Loucy (cell line): Measurements from ENCODE around the gene PDE8B.

ENCODE experiments used
- H2AFZ ChIP-seq: fragments of 200-600 bp; sonication (generic); 2 replicates; pipeline ENCODE4 v1.6.0; 2016; ENCODE audit warnings: antibody characterized with exemption, mild to moderate bottlenecking, low read length, moderate library complexity
- H3F3A ChIP-seq: fragments of 200-600 bp; 2 replicates; pipeline ENCODE4 v1.6.0; 2016; ENCODE audit warnings: antibody characterized with exemption, low read depth, mild to moderate bottlenecking
- H3K27me3 ChIP-seq: fragments of 200-600 bp; sonication (generic); 2 replicates; pipeline ENCODE4 v1.6.1; 2014; ENCODE audit warnings: low read length, mild to moderate bottlenecking; ENCODE audit not compliant: insufficient read depth, poor library complexity, severe bottlenecking
- H3K36me3 ChIP-seq: fragments of 200-600 bp; sonication (generic); 2 replicates; pipeline ENCODE4 v1.6.1; 2016; ENCODE audit warnings: low read length; ENCODE audit not compliant: insufficient read depth
- H3K4me1 ChIP-seq: fragments of 200-600 bp; sonication (generic); 2 replicates; pipeline ENCODE4 v1.5.1; 2014; ENCODE audit warnings: low read length, mild to moderate bottlenecking; ENCODE audit not compliant: insufficient read depth, poor library complexity, severe bottlenecking
- H3K4me2 ChIP-seq: fragments of 200-600 bp; sonication (generic); 2 replicates; pipeline ENCODE4 v1.6.0; 2014; ENCODE audit warnings: antibody characterized with exemption, low read length, low read depth, mild to moderate bottlenecking; ENCODE audit not compliant: poor library complexity, severe bottlenecking
- H3K4me3 ChIP-seq: fragments of 200-600 bp; sonication (generic); 2 replicates; pipeline ENCODE4 v1.5.1; 2014; ENCODE audit warnings: low read length, mild to moderate bottlenecking, mixed read lengths; ENCODE audit not compliant: poor library complexity, severe bottlenecking
- H3K79me2 ChIP-seq: fragments of 200-600 bp; sonication (generic); 2 replicates; pipeline ENCODE4 v1.6.1; 2014; ENCODE audit warnings: low read length; ENCODE audit not compliant: insufficient read depth
- H3K9ac ChIP-seq: fragments of 200-600 bp; sonication (generic); 2 replicates; pipeline ENCODE4 v1.6.0; 2014; ENCODE audit warnings: mild to moderate bottlenecking, low read depth, low read length, moderate library complexity; ENCODE audit not compliant: poor library complexity, severe bottlenecking
- H3K9me2 ChIP-seq: fragments of 200-600 bp; sonication (generic); replicated peaks from 2 replicates; pipeline ENCODE4 v1.6.1; 2016; ENCODE audit warnings: low read depth, low read length, mixed read lengths
- H3K9me3 ChIP-seq: fragments of 200-600 bp; sonication (generic); 2 replicates; pipeline ENCODE4 v1.6.1; 2014; ENCODE audit warnings: mild to moderate bottlenecking, antibody characterized with exemption, low read length, low read depth; ENCODE audit not compliant: insufficient read depth
- H4K20me1 ChIP-seq: fragments of 200-600 bp; sonication (generic); 2 replicates; pipeline ENCODE4 v1.6.0; 2014; ENCODE audit warnings: antibody characterized with exemption, low read length, mild to moderate bottlenecking; ENCODE audit not compliant: insufficient read depth, poor library complexity, severe bottlenecking
- EZH2phosphoT487 ChIP-seq: fragments of 200-600 bp; IDR thresholded peaks from 2 replicates; pipeline ENCODE4 v1.6.1; 2018; ENCODE audit warnings: antibody characterized with exemption, mild to moderate bottlenecking, moderate library complexity, borderline replicate concordance
- TF ChIP-seq, protein P1 (sequence below): fragments of 200-600 bp; sonication (generic); conservative IDR thresholded peaks from 2 replicates; pipeline ENCODE4 v1.5.1; 2014; ENCODE audit warnings: mild to moderate bottlenecking, antibody characterized with exemption, low read length

Gene PDE8B

GRCh38 chr5:77210964-77211690 lies 647 bp downstream of the PDE8B start:
- Histone ChIP-seq H3K4me1 (no peaks in the 10 kb centered on the region), H2AFZ (no peak overlapping the region), H4K20me1 (no peaks in the 10 kb centered on the region), H3K9ac (no peak overlapping the region), H3K36me3 (no peaks in the 10 kb centered on the region), H3F3A (no peaks in the 10 kb centered on the region), H3K4me2 (no peak overlapping the region), H3K27me3 (no peaks in the 10 kb centered on the region), H3K9me3 (no peaks in the 10 kb centered on the region), H3K79me2 (no peaks in the 10 kb centered on the region), H3K9me2 (no peaks in the 10 kb centered on the region), H3K4me3 (no peak overlapping the region)
- TF ChIP-seq, protein P1, sequence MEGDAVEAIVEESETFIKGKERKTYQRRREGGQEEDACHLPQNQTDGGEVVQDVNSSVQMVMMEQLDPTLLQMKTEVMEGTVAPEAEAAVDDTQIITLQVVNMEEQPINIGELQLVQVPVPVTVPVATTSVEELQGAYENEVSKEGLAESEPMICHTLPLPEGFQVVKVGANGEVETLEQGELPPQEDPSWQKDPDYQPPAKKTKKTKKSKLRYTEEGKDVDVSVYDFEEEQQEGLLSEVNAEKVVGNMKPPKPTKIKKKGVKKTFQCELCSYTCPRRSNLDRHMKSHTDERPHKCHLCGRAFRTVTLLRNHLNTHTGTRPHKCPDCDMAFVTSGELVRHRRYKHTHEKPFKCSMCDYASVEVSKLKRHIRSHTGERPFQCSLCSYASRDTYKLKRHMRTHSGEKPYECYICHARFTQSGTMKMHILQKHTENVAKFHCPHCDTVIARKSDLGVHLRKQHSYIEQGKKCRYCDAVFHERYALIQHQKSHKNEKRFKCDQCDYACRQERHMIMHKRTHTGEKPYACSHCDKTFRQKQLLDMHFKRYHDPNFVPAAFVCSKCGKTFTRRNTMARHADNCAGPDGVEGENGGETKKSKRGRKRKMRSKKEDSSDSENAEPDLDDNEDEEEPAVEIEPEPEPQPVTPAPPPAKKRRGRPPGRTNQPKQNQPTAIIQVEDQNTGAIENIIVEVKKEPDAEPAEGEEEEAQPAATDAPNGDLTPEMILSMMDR, result no peak
- TF ChIP-seq EZH2phosphoT487, result no peak

- Histone ChIP-seq H3K27me3 (no peaks in the 10 kb centered on the region), H3K4me1 (no peaks in the 10 kb centered on the region), H3K9ac (no peak overlapping the region), H4K20me1 (no peaks in the 10 kb centered on the region), H3K79me2 (no peaks in the 10 kb centered on the region), H3K9me3 (no peaks in the 10 kb centered on the region), H3K4me2 (no peak overlapping the region), H3K36me3 (no peaks in the 10 kb centered on the region), H3F3A (no peaks in the 10 kb centered on the region), H2AFZ (no peak overlapping the region), H3K9me2 (no peaks in the 10 kb centered on the region), H3K4me3 (no peak overlapping the region)
- no peak for TF ChIP-seq EZH2phosphoT487
- TF ChIP-seq, protein P1, result no peak
Measured at GRCh38 chr5:77211691-77212047, 1.2 kb downstream of the PDE8B start.

DNA sequence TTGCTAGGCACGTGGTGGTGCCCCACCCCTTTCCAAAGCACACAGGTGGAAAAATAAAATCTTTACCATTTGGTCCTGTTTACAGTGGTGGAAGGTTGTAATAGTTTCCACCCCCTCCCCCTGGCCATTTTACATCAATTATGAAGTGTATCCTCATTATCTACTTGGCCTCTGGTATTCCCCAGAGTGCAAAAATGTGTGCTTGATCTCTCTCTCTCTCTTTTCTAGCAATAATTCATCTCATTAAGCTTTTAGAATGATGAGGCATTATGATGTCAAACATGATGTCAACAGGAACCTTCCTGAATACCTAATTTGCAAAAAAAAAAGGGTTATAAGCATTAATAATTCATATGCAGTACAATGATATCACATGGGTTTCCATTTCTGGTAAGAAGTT lies 3.1 kb downstream of the PDE8B start:
- H3K36me3 ChIP-seq, result no peaks in the 10 kb centered on the region
- no peaks in the 10 kb centered on the region for H3K9me2 ChIP-seq
- no peak overlapping the region for H3K4me2 ChIP-seq
- no peaks in the 10 kb centered on the region for H3K4me1 ChIP-seq
- no peak overlapping the region for H3K4me3 ChIP-seq
- no peaks in the 10 kb centered on the region for H3F3A ChIP-seq
- no peak overlapping the region for H3K9ac ChIP-seq
- H3K9me3 ChIP-seq, result no peaks in the 10 kb centered on the region
- TF ChIP-seq, protein P1, result no peak
- TF ChIP-seq EZH2phosphoT487, result no peak
- no peak overlapping the region for H2AFZ ChIP-seq
- H3K27me3 ChIP-seq, result no peaks in the 10 kb centered on the region
- no peaks in the 10 kb centered on the region for H3K79me2 ChIP-seq
- no peaks in the 10 kb centered on the region for H4K20me1 ChIP-seq
